NT2/D1 (cell line): ENCODE measurements around the gene FBXL14.

ENCODE experiments used
- SUZ12 ChIP-seq: IDR thresholded peaks from 2 replicates; pipeline ENCODE4 v1.6.1; 2011; ENCODE audit not compliant: insufficient read length, insufficient read depth; ENCODE audit errors: extremely low read depth
- YY1 ChIP-seq: IDR thresholded peaks from 2 replicates; pipeline ENCODE4 v1.6.1; 2011; ENCODE audit not compliant: insufficient read length, insufficient read depth
- ZNF274 ChIP-seq: IDR thresholded peaks from 2 replicates; pipeline ENCODE4 v1.6.1; 2011; ENCODE audit warnings: mild to moderate bottlenecking, low read depth, low read length

GRCh38 chr12:1616233-1617066, 22.1 kb upstream of the FBXL14 start:
- no peak for TF ChIP-seq SUZ12
- no peak for TF ChIP-seq YY1
- no peak for TF ChIP-seq ZNF274
